B cell (primary cell): ENCODE data around the gene MRM1. TPM values are rescaled to one million over a fixed set of nuclear protein-coding genes. Genes with fewer than 3 reads are reported as not detected.

Experiments used
- ATAC-seq: fragments of 200-7000 bp; cut with Tn5 transposase; one replicate; pipeline ENCODE4 v1.10.0; 2021; ENCODE audit warnings: low read depth, mild to moderate bottlenecking, moderate number of reproducible peaks, moderate library complexity
- CTCF ChIA-PET: fragments of 350-600 bp; sonication (Branson Sonifier 250); formaldehyde crosslinking; loops from one replicate; lab custom pipeline; 2021; ENCODE audit warnings: antibody characterized with exemption, inconsistent platforms; lab: Charles Lee
- POLR2A ChIA-PET: fragments of 350-600 bp; sonication (Branson Sonifier 250); formaldehyde crosslinking; loops from one replicate; lab custom pipeline; 2021; ENCODE audit warnings: antibody characterized with exemption; lab: Charles Lee
- DNase-seq: peaks from one replicate; pipeline ENCODE4 v3.0.0; 2013
- H2AFZ ChIP-seq: 2 replicates; pipeline ENCODE4 v1.6.1; 2012; ENCODE audit warnings: mild to moderate bottlenecking, low read depth, low read length; ENCODE audit not compliant: insufficient read depth, poor library complexity, severe bottlenecking
- H3K27ac ChIP-seq, 2 donors: 1 replicate in 1 of 2; 2 replicates in 1 of 2; pipeline ENCODE4 v1.5.1; 2012 to 2013; ENCODE audit warnings: low read length in 2 of 2, mild to moderate bottlenecking in 2 of 2, moderate library complexity in 1 of 2
- H3K27me3 ChIP-seq, 4 experiments: fragments of 200-600 bp in 1 of 4; sonication (generic) in 1 of 4; replicated peaks in 1 of 4; 1 replicate in 2 of 4; 2 replicates in 2 of 4; pipeline versions ENCODE4 v1.6.1 to v1.7.0; 2013 to 2016; ENCODE audit warnings: low read length in 3 of 4, mild to moderate bottlenecking in 2 of 4, mixed read lengths in 1 of 4, moderate library complexity in 1 of 4; ENCODE audit not compliant: insufficient read depth in 4 of 4, control insufficient read depth in 3 of 4; ENCODE audit errors: control extremely low read depth in 1 of 4
- H3K36me3 ChIP-seq, 2 experiments: replicated peaks in 1 of 2; 1 replicate in 1 of 2; 2 replicates in 1 of 2; pipeline versions ENCODE4 v1.6.1 to v1.7.1; 2013; ENCODE audit warnings: low read length in 1 of 2; ENCODE audit not compliant: insufficient read depth in 2 of 2, control insufficient read depth in 1 of 2; ENCODE audit errors: control extremely low read depth in 1 of 2, extremely low read depth in 1 of 2
- H3K4me1 ChIP-seq, 2 donors: fragments of 200-600 bp in 1 of 2; sonication (generic) in 1 of 2; 1 replicate in 1 of 2; 2 replicates in 1 of 2; pipeline versions ENCODE4 v1.5.1 to v1.6.1; 2013 to 2017; ENCODE audit warnings: low read length in 2 of 2; ENCODE audit not compliant: control insufficient read depth in 2 of 2, insufficient read depth in 2 of 2
- H3K4me2 ChIP-seq: replicated peaks from 2 replicates; pipeline ENCODE3; 2012; ENCODE audit warnings: mild to moderate bottlenecking, low read depth, low read length; ENCODE audit not compliant: poor library complexity, severe bottlenecking
- H3K4me3 ChIP-seq, 5 experiments: fragments of 200-600 bp in 1 of 5; sonication (generic) in 1 of 5; 1 replicate in 3 of 5; 2 replicates in 2 of 5; pipeline versions ENCODE4 v1.5.1 to v1.7.0; 2011 to 2016; ENCODE audit warnings: low read length in 4 of 5, mild to moderate bottlenecking in 4 of 5, low read depth in 2 of 5, control low read depth in 1 of 5, moderate library complexity in 1 of 5; ENCODE audit not compliant: insufficient read depth in 1 of 5; ENCODE audit errors: control extremely low read depth in 1 of 5, extremely low read depth in 1 of 5
- H3K79me2 ChIP-seq: fragments of 200-600 bp; sonication (generic); one replicate; pipeline ENCODE4 v1.6.0; 2016; ENCODE audit warnings: low read length; ENCODE audit not compliant: control insufficient read depth, insufficient read depth
- H3K9ac ChIP-seq: fragments of 200-600 bp; sonication (generic); 2 replicates; pipeline ENCODE4 v1.6.1; 2017; ENCODE audit warnings: mild to moderate bottlenecking, low read length, moderate library complexity
- H3K9me3 ChIP-seq, 3 donors: one replicate each; pipeline versions ENCODE4 v1.6.1 to v1.7.1; 2013; ENCODE audit warnings: low read length in 2 of 3; ENCODE audit not compliant: control insufficient read depth in 2 of 3, insufficient read depth in 1 of 3; ENCODE audit errors: control extremely low read depth in 1 of 3
- H4K20me1 ChIP-seq: 2 replicates; pipeline ENCODE4 v1.6.0; 2012; ENCODE audit warnings: mild to moderate bottlenecking, low read length; ENCODE audit not compliant: insufficient read depth, control insufficient read depth, poor library complexity, severe bottlenecking
- H3K27ac Mint-ChIP-seq: one replicate; pipeline ENCODE4 v1.8.0; 2021; ENCODE audit warnings: mixed read lengths
- H3K27me3 Mint-ChIP-seq: one replicate; pipeline ENCODE4 v1.8.0; 2021; ENCODE audit warnings: mixed read lengths
- H3K4me1 Mint-ChIP-seq: one replicate; pipeline ENCODE4 v1.8.0; 2021; ENCODE audit warnings: mixed read lengths
- H3K4me3 Mint-ChIP-seq: one replicate; pipeline ENCODE4 v1.8.0; 2021; ENCODE audit warnings: mixed read lengths
- H3K9me3 Mint-ChIP-seq: one replicate; pipeline ENCODE4 v1.8.0; 2022; ENCODE audit warnings: mixed read lengths; ENCODE audit not compliant: insufficient read depth
- EZH2 ChIP-seq: IDR thresholded peaks from 2 replicates; pipeline ENCODE4 v1.6.1; 2012; ENCODE audit warnings: borderline replicate concordance, low read depth, mild to moderate bottlenecking, moderate library complexity, low read length; ENCODE audit not compliant: insufficient read depth, poor library complexity, severe bottlenecking
- WGBS: methylation state at CpG from one replicate; pipeline ENCODE4 v1.1.5; 2013; ENCODE audit warnings: missing lambda C conversion rate; ENCODE audit not compliant: insufficient coverage; 5-methylcytosine and 5-hydroxymethylcytosine counted together
- intact Hi-C: fragments of 100-400 bp; cut with micrococcal nuclease; formaldehyde crosslinking; loops from one replicate; pipeline ENCODE4 v1.10.0; 2022
- polyA plus RNA-seq: library from polyadenylated mRNA; depleted of rRNA; stranded (reverse); fragments of >200 nt; gene quantifications from 2 replicates; pipeline ENCODE4 v1.2.3, GENCODE V29; 2012
- total RNA-seq, 2 donors: library from RNA; stranded (reverse); fragments of 120-200 nt in 1 of 2; gene quantifications; 1 replicate in 1 of 2; 2 replicates in 1 of 2; pipeline versions ENCODE4 v1.2.3 to v1.2.4, GENCODE V29; 2013 to 2022
- TF ChIP-seq, protein P1 (sequence below): fragments of 200-600 bp; IDR thresholded peaks from one replicate; pipeline ENCODE4 v1.8.0; 2022; ENCODE audit warnings: antibody characterized with exemption, mild to moderate bottlenecking

Gene MRM1
- total and polyA plus RNA-seq, 2 donors (not counting 1 experiment from before 2014, with no cell fraction given), result 9.1 to 14.4 TPM

GRCh38 chr17:36593656-36594316 lies 7.6 kb upstream of the MRM1 start:
- DNase-seq (no peak), ATAC-seq (no peak)
- Histone ChIP-seq H2AFZ (no peak overlapping the region), H3K27me3 (peaks cover 0 to 10% (median 0%) of the 10 kb centered on the region in 4 experiments), H3K36me3 (peaks cover 0 to 14% of the 10 kb centered on the region in 2 experiments), H3K27ac (no peak overlapping the region), H3K4me1 (peaks cover 11 to 13% of the 10 kb centered on the region in 2 donors), H3K9ac (no peak overlapping the region), H3K4me3 (no peak overlapping the region), H3K79me2 (peaks cover 5% of the 10 kb centered on the region), H3K4me2 (no peak overlapping the region), H3K9me3 (no peaks in the 10 kb centered on the region), H4K20me1 (no peaks in the 10 kb centered on the region)
- WGBS, result 83% methylated on average over 7 of the region's 8 CpGs
- ChIA-PET POLR2A (no interaction called here), CTCF (interaction anchor here (1.5 to 3.5 kb wide), 3 partner anchors 8 to 624 kb away, joined by 3 to 16 read pairs (median 7); partner anchors contain the start of gene MRM1)
- Mint-ChIP-seq H3K4me1 (peaks cover 20% of the 10 kb centered on the region), H3K4me3 (peak overlapping the region; percentile 75), H3K27me3 (no peaks in the 10 kb centered on the region), H3K27ac (no peak overlapping the region), H3K9me3 (no peaks in the 10 kb centered on the region)
- TF ChIP-seq, protein P1, sequence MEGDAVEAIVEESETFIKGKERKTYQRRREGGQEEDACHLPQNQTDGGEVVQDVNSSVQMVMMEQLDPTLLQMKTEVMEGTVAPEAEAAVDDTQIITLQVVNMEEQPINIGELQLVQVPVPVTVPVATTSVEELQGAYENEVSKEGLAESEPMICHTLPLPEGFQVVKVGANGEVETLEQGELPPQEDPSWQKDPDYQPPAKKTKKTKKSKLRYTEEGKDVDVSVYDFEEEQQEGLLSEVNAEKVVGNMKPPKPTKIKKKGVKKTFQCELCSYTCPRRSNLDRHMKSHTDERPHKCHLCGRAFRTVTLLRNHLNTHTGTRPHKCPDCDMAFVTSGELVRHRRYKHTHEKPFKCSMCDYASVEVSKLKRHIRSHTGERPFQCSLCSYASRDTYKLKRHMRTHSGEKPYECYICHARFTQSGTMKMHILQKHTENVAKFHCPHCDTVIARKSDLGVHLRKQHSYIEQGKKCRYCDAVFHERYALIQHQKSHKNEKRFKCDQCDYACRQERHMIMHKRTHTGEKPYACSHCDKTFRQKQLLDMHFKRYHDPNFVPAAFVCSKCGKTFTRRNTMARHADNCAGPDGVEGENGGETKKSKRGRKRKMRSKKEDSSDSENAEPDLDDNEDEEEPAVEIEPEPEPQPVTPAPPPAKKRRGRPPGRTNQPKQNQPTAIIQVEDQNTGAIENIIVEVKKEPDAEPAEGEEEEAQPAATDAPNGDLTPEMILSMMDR, result no peak
- TF ChIP-seq EZH2, result no peak
- intact Hi-C loops, result no loop called here
